ENCODE results near the gene SPRR2A.

The SPRR2A gene

GRCh38 chr1:153049211-153049610 lies 8.1 kb downstream of the SPRR2A start:
- Histone ChIP-seq H3K9ac (ENCODE audit: low read length) (no peak overlapping the region), H2AFZ (ENCODE audit: low read depth, low read length) (no peak overlapping the region), H3K79me2 (ENCODE audit: low read length) (no peaks in the 10 kb centered on the region), H4K20me1 (ENCODE audit: insufficient read depth, low read length) (no peaks in the 10 kb centered on the region), H3K4me3 (ENCODE audit: low read length) (no peak overlapping the region), H3K36me3 (replicated peaks; ENCODE audit: low read depth, low read length) (no peaks in the 10 kb centered on the region), H3K4me2 (ENCODE audit: low read length) (no peak overlapping the region), H3K9me3 (ENCODE audit: insufficient read depth, low read length) (no peaks in the 10 kb centered on the region), H3K27me3 (ENCODE audit: low read depth, low read length) (peaks cover 85% of the 10 kb centered on the region), H3K4me1 (ENCODE audit: low read length) (no peaks in the 10 kb centered on the region), H3K27ac (ENCODE audit: low read length) (no peak overlapping the region)
- TF ChIP-seq EZH2phosphoT487 (IDR thresholded peaks at IDR 0.05; ENCODE audit: low read depth) (no peak), CTCF (IDR thresholded peaks at IDR 0.05; ENCODE audit: low read depth, low read length) (no peak)

GRCh38 chr1:153040950-153041631 lies 16.2 kb downstream of the SPRR2A start, which contains the start of gene SPRR2D:
Gene SPRR2D (minus strand): TSS chr1:153041120. CDS start chr1:153040346, 774 bp downstream.
- no peak for TF ChIP-seq CTCF (IDR thresholded peaks at IDR 0.05; ENCODE audit: low read depth, low read length)
- TF ChIP-seq EZH2phosphoT487 (IDR thresholded peaks at IDR 0.05; ENCODE audit: low read depth) = no peak
- Histone ChIP-seq H3K27ac (ENCODE audit: low read length) (no peak within 1 kb of the TSS), H3K9me3 (ENCODE audit: insufficient read depth, low read length) (no peaks in the 10 kb centered on the region), H3K4me1 (ENCODE audit: low read length) (no peaks in the 10 kb centered on the region), H3K9ac (ENCODE audit: low read length) (no peak within 1 kb of the TSS), H3K27me3 (ENCODE audit: low read depth, low read length) (peaks cover 89% of the 10 kb centered on the region), H3K4me3 (ENCODE audit: low read length) (no peak within 1 kb of the TSS), H3K36me3 (replicated peaks; ENCODE audit: low read depth, low read length) (no peaks in the 10 kb centered on the region), H4K20me1 (ENCODE audit: insufficient read depth, low read length) (no peaks in the 10 kb centered on the region), H3K79me2 (ENCODE audit: low read length) (no peaks in the 10 kb centered on the region), H2AFZ (ENCODE audit: low read depth, low read length) (no peak within 1 kb of the TSS), H3K4me2 (ENCODE audit: low read length) (no peak within 1 kb of the TSS)

- no peak overlapping the region for H3K4me3 ChIP-seq (ENCODE audit: low read length)
- peaks cover 20% of the 10 kb centered on the region for H4K20me1 ChIP-seq (ENCODE audit: insufficient read depth, low read length)
- TF ChIP-seq CTCF (IDR thresholded peaks at IDR 0.05; ENCODE audit: low read depth, low read length) (no peak), EZH2phosphoT487 (IDR thresholded peaks at IDR 0.05; ENCODE audit: low read depth) (no peak)
- H3K36me3 ChIP-seq (replicated peaks; ENCODE audit: low read depth, low read length) = no peaks in the 10 kb centered on the region
- peaks cover 78% of the 10 kb centered on the region for H3K27me3 ChIP-seq (ENCODE audit: low read depth, low read length)
- H3K4me2 ChIP-seq (ENCODE audit: low read length) = no peak overlapping the region
- no peak overlapping the region for H3K9ac ChIP-seq (ENCODE audit: low read length)
- no peak overlapping the region for H2AFZ ChIP-seq (ENCODE audit: low read depth, low read length)
- no peaks in the 10 kb centered on the region for H3K79me2 ChIP-seq (ENCODE audit: low read length)
- H3K9me3 ChIP-seq (ENCODE audit: insufficient read depth, low read length) = no peaks in the 10 kb centered on the region
- no peak overlapping the region for H3K27ac ChIP-seq (ENCODE audit: low read length)
- H3K4me1 ChIP-seq (ENCODE audit: low read length) = peaks cover 27% of the 10 kb centered on the region
Measured at GRCh38 chr1:153035211-153035610, 22.1 kb downstream of the SPRR2A start.

GRCh38 chr1:153032677-153033308 lies 24.5 kb downstream of the SPRR2A start:
- Histone ChIP-seq H2AFZ (ENCODE audit: low read depth, low read length) (no peak overlapping the region), H3K4me2 (ENCODE audit: low read length) (peak overlapping the region; percentile 68), H4K20me1 (ENCODE audit: insufficient read depth, low read length) (peaks cover 20% of the 10 kb centered on the region), H3K27me3 (ENCODE audit: low read depth, low read length) (peaks cover 87% of the 10 kb centered on the region), H3K9ac (ENCODE audit: low read length) (no peak overlapping the region), H3K9me3 (ENCODE audit: insufficient read depth, low read length) (peaks cover 4% of the 10 kb centered on the region; the same call in 1 of the 2 replicates), H3K4me3 (ENCODE audit: low read length) (peak overlapping the region; percentile 36; the same call in 1 of the 2 replicates), H3K27ac (ENCODE audit: low read length) (peak overlapping the region; percentile 19; the same call in 1 of the 2 replicates), H3K79me2 (ENCODE audit: low read length) (no peaks in the 10 kb centered on the region), H3K36me3 (replicated peaks; ENCODE audit: low read depth, low read length) (no peaks in the 10 kb centered on the region), H3K4me1 (ENCODE audit: low read length) (peaks cover 27% of the 10 kb centered on the region)
- TF ChIP-seq EZH2phosphoT487 (IDR thresholded peaks at IDR 0.05; ENCODE audit: low read depth) (no peak), CTCF (IDR thresholded peaks at IDR 0.05; ENCODE audit: low read depth, low read length) (peak; percentile 89)

Data from OCI-LY3 (cell line).